Measurements from ENCODE around the gene OSBPL8. TPM values are rescaled to one million over a fixed set of nuclear protein-coding genes. Genes with fewer than 3 reads are reported as not detected.
A peak's percentile ranks its signal among the peaks of the same experiment; 100 is the strongest.

Gene OSBPL8
- total RNA-seq, 4 donors from 2014 or later = 25.6 to 46.0 (median 43.4) TPM

GRCh38 chr12:76444408-76444984 lies 115.1 kb downstream of the OSBPL8 start:
- intact Hi-C loops (cut with DNase I; ENCODE audit: low total_unique reads) = no loop called here
- Histone ChIP-seq H3K4me3 (no peak overlapping the region), H3K27ac (peak overlapping the region in 1 of 4 donors; percentile 14), H3K36me3 (peaks cover 0 to 2% of the 10 kb centered on the region in 2 donors), H3K9me3 (no peaks in the 10 kb centered on the region), H3K27me3 (no peaks in the 10 kb centered on the region), H3K4me1 (peaks cover 27 to 28% of the 10 kb centered on the region in 2 donors)
- in situ Hi-C loops (cut with MboI; ENCODE audit: low sequenced_read_pairs in 4 of 4) = no loop called here
- DNase-seq (no peak), ATAC-seq (peak; percentile 77 to 97)
- TF ChIP-seq CTCF (IDR thresholded peaks at IDR 0.05 in 4 of 5, conservative IDR thresholded peaks at IDR 0.05 in 1 of 5) (no peak), POLR2A (IDR thresholded peaks at IDR 0.05) (no peak)

GRCh38 chr12:76441016-76441415 lies 118.6 kb downstream of the OSBPL8 start:
- ATAC-seq (no peak), DNase-seq (no peak)
- TF ChIP-seq CTCF (IDR thresholded peaks at IDR 0.05 in 4 of 5, conservative IDR thresholded peaks at IDR 0.05 in 1 of 5) = no peak
- TF ChIP-seq POLR2A (IDR thresholded peaks at IDR 0.05) = no peak
- H3K36me3 ChIP-seq = no peaks in the 10 kb centered on the region
- no peaks in the 10 kb centered on the region for H3K27me3 ChIP-seq
- no peaks in the 10 kb centered on the region for H3K9me3 ChIP-seq
- H3K4me1 ChIP-seq = peaks cover 23 to 28% of the 10 kb centered on the region in 2 donors
- H3K4me3 ChIP-seq = no peak overlapping the region
- intact Hi-C loops (cut with DNase I; ENCODE audit: low total_unique reads) = no loop called here
- no peak overlapping the region for H3K27ac ChIP-seq
- in situ Hi-C loops (cut with MboI; ENCODE audit: low sequenced_read_pairs in 4 of 4) = no loop called here

- ATAC-seq = no peak
Observed at GRCh38 chr12:76432733-76433132, 126.8 kb downstream of the OSBPL8 start.

GRCh38 chr12:76428117-76428516 lies 131.5 kb downstream of the OSBPL8 start:
- no peaks in the 10 kb centered on the region for H3K27me3 ChIP-seq
- ATAC-seq (no peak), DNase-seq (no peak)
- TF ChIP-seq POLR2A (IDR thresholded peaks at IDR 0.05) (no peak), CTCF (IDR thresholded peaks at IDR 0.05 in 4 of 5, conservative IDR thresholded peaks at IDR 0.05 in 1 of 5) (no peak)
- H3K36me3 ChIP-seq = peaks cover 0 to 5% of the 10 kb centered on the region in 2 donors
- H3K9me3 ChIP-seq = no peaks in the 10 kb centered on the region
- in situ Hi-C loops (cut with MboI; ENCODE audit: low sequenced_read_pairs in 4 of 4) (no loop called here), intact Hi-C loops (cut with DNase I; ENCODE audit: low total_unique reads) (no loop called here)
- peaks cover 0 to 20% of the 10 kb centered on the region in 2 donors for H3K4me1 ChIP-seq
- H3K27ac ChIP-seq = no peak overlapping the region
- H3K4me3 ChIP-seq = no peak overlapping the region

More at GRCh38 chr12:76432733-76433132, 126.8 kb downstream of the OSBPL8 start:
- in situ Hi-C loops (cut with MboI; ENCODE audit: low sequenced_read_pairs in 4 of 4) (no loop called here), intact Hi-C loops (cut with DNase I; ENCODE audit: low total_unique reads) (no loop called here)
- peaks cover 0 to 5% of the 10 kb centered on the region in 2 donors for H3K36me3 ChIP-seq
- no peak for TF ChIP-seq CTCF (IDR thresholded peaks at IDR 0.05 in 4 of 5, conservative IDR thresholded peaks at IDR 0.05 in 1 of 5)
- no peak for TF ChIP-seq POLR2A (IDR thresholded peaks at IDR 0.05)
- H3K4me3 ChIP-seq = no peak overlapping the region
- peaks cover 0 to 17% of the 10 kb centered on the region in 2 donors for H3K4me1 ChIP-seq
- peaks cover 0 to 4% (median 0%) of the 10 kb centered on the region in 3 donors for H3K9me3 ChIP-seq
- H3K27ac ChIP-seq = no peak overlapping the region
- H3K27me3 ChIP-seq = no peaks in the 10 kb centered on the region
- no peak for DNase-seq

- no peak overlapping the region for H3K27ac ChIP-seq
- in situ Hi-C loops (cut with MboI; ENCODE audit: low sequenced_read_pairs in 4 of 4) (no loop called here), intact Hi-C loops (cut with DNase I; ENCODE audit: low total_unique reads) (no loop called here)
- H3K4me3 ChIP-seq = no peak overlapping the region
- ATAC-seq (no peak), DNase-seq (no peak)
- no peaks in the 10 kb centered on the region for H3K27me3 ChIP-seq
- H3K9me3 ChIP-seq = no peaks in the 10 kb centered on the region
- no peaks in the 10 kb centered on the region for H3K36me3 ChIP-seq
- H3K4me1 ChIP-seq = peaks cover 0 to 17% of the 10 kb centered on the region in 2 donors
- TF ChIP-seq CTCF (IDR thresholded peaks at IDR 0.05 in 4 of 5, conservative IDR thresholded peaks at IDR 0.05 in 1 of 5) (no peak), POLR2A (IDR thresholded peaks at IDR 0.05) (no peak)
Observed at GRCh38 chr12:76426160-76426559, 133.4 kb downstream of the OSBPL8 start.
